Endothelial cell of umbilical vein (primary cell): ENCODE measurements around the gene EXOC3L1. TPM values are rescaled to one million over a fixed set of nuclear protein-coding genes. Genes with fewer than 3 reads are reported as not detected.

ENCODE experiments used
- BruUV-seq: library from RNA; stranded (reverse); fragments of 400-500 nt; replicated peaks from 2 replicates; lab custom pipeline; 2021; lab: Mats Ljungman, UMichigan
- CTCF ChIA-PET: fragments of 300-600, 350-600 bp; sonication (Branson Sonifier 250); formaldehyde crosslinking; loops from one replicate; lab custom pipeline; 2021; ENCODE audit warnings: antibody characterized with exemption, inconsistent platforms; lab: Charles Lee
- POLR2A ChIA-PET: fragments of 300-600, 350-600 bp; sonication (Branson Sonifier 250); formaldehyde crosslinking; loops from one replicate; lab custom pipeline; 2021; ENCODE audit warnings: antibody characterized with exemption, inconsistent platforms; lab: Charles Lee
- DNase-seq: peaks from one replicate; pipeline ENCODE4 v3.0.0-alpha.2; 2011; ENCODE audit warnings: low read depth, low spot score
- FAIRE-seq: peaks from 2 replicates; lab custom pipeline; 2011; peaks lifted over from hg19 to GRCh38; lab: Jason Lieb, UNC
- H2AFZ ChIP-seq: 2 replicates; pipeline ENCODE4 v1.6.0; 2012; ENCODE audit warnings: low read depth, low read length, control low read depth, inconsistent platforms
- H3K27ac ChIP-seq: 2 replicates; pipeline ENCODE4 v1.5.1; 2011; ENCODE audit warnings: low read depth, mild to moderate bottlenecking, control low read depth, low read length, moderate library complexity; ENCODE audit not compliant: insufficient read depth
- H3K27me3 ChIP-seq, 2 experiments: 2 replicates each; pipeline versions ENCODE4 v1.6.0 to v1.6.1; 2011; ENCODE audit warnings: low read length in 2 of 2, mixed read lengths in 1 of 2; ENCODE audit not compliant: control insufficient read depth in 2 of 2, insufficient read depth in 2 of 2
- H3K36me3 ChIP-seq, 2 experiments: 2 replicates in 1 of 2; 3 replicates in 1 of 2; pipeline ENCODE4 v1.5.1; 2011; ENCODE audit warnings: low read length in 2 of 2, mild to moderate bottlenecking in 1 of 2, moderate library complexity in 1 of 2; ENCODE audit not compliant: control insufficient read depth in 2 of 2, insufficient read depth in 2 of 2; ENCODE audit errors: extremely low read depth in 1 of 2
- H3K4me1 ChIP-seq: 3 replicates; pipeline ENCODE4 v1.5.1; 2011; ENCODE audit warnings: mild to moderate bottlenecking, low read length; ENCODE audit not compliant: control insufficient read depth, insufficient read depth; ENCODE audit errors: extremely low read depth
- H3K4me2 ChIP-seq: 2 replicates; pipeline ENCODE4 v1.6.1; 2011; ENCODE audit warnings: low read length, control low read depth, mixed read lengths; ENCODE audit not compliant: insufficient read depth
- H3K4me3 ChIP-seq, 3 experiments: fragments of 200-600 bp in 1 of 3; sonication (generic), shearing (Covaris generic) in 1 of 3; replicated peaks in 1 of 3; 2 replicates each; pipeline ENCODE4 v1.5.1; 2011 to 2016; ENCODE audit warnings: control low read depth in 3 of 3, low read length in 3 of 3, mild to moderate bottlenecking in 2 of 3, inconsistent platforms in 1 of 3, low read depth in 1 of 3, moderate library complexity in 1 of 3; ENCODE audit not compliant: insufficient read depth in 1 of 3
- H3K79me2 ChIP-seq: 2 replicates; pipeline ENCODE4 v1.6.0; 2012; ENCODE audit warnings: low read length, inconsistent platforms; ENCODE audit not compliant: control insufficient read depth, insufficient read depth
- H3K9ac ChIP-seq: replicated peaks from 2 replicates; pipeline ENCODE3; 2011; ENCODE audit warnings: low read length, control low read depth; ENCODE audit not compliant: insufficient read depth; ENCODE audit errors: extremely low read depth
- H3K9me1 ChIP-seq: replicated peaks from 3 replicates; pipeline ENCODE4 v1.6.0; 2011; ENCODE audit warnings: mild to moderate bottlenecking, low read length; ENCODE audit not compliant: control insufficient read depth, insufficient read depth; ENCODE audit errors: extremely low read depth
- H3K9me3 ChIP-seq: replicated peaks from 2 replicates; pipeline ENCODE4 v1.5.1; 2012; ENCODE audit warnings: low read length, inconsistent platforms; ENCODE audit not compliant: control insufficient read depth, insufficient read depth
- H4K20me1 ChIP-seq: replicated peaks from 2 replicates; pipeline ENCODE3; 2011; ENCODE audit warnings: mild to moderate bottlenecking, low read length; ENCODE audit not compliant: control insufficient read depth, insufficient read depth; ENCODE audit errors: extremely low read depth
- EZH2 ChIP-seq: IDR thresholded peaks from 2 replicates; pipeline ENCODE4 v1.6.1; 2012; ENCODE audit warnings: borderline replicate concordance, low read depth, mild to moderate bottlenecking, moderate library complexity, low read length, inconsistent platforms; ENCODE audit not compliant: severe bottlenecking
- GATA2 ChIP-seq: IDR thresholded peaks from 2 replicates; pipeline ENCODE4 v1.7.0; 2011; ENCODE audit warnings: low read depth, mild to moderate bottlenecking, moderate library complexity, mixed read lengths, low read length; ENCODE audit not compliant: insufficient read length, insufficient read depth
- MYC ChIP-seq: IDR thresholded peaks from one replicate; pipeline ENCODE4 v1.6.1; 2011; ENCODE audit warnings: mild to moderate bottlenecking, low read depth, low read length
- POLR2A ChIP-seq: IDR thresholded peaks from 2 replicates; pipeline ENCODE4 v1.6.1; 2012; ENCODE audit warnings: low read depth, mild to moderate bottlenecking, control low read depth, low read length
- dilution Hi-C: fragments of 300-500 bp; cut with MboI; formaldehyde crosslinking; loops from one replicate; pipeline ENCODE4 v1.15.0; 2019; ENCODE audit warnings: low sequenced_read_pairs; ENCODE audit not compliant: extremely low pct_ligation_motif_present
- intact Hi-C: fragments of 100-400 bp; cut with micrococcal nuclease; formaldehyde crosslinking; loops from one replicate; pipeline ENCODE4 v1.10.0; 2022
- polyA plus RNA-seq, 4 experiments: library from polyadenylated mRNA; depleted of rRNA in 3 of 4; stranded (reverse) in 3 of 4; unstranded in 1 of 4; fragments of >200 nt; gene quantifications; 2 replicates each; pipeline versions ENCODE4 v1.2.1 to v1.2.3, GENCODE V29; 2011 to 2012; ENCODE audit warnings: missing spikeins in 1 of 4
- total RNA-seq: library from RNA; stranded (reverse); gene quantifications from 2 replicates; pipeline ENCODE4 v1.2.3, GENCODE V29; 2021
- TF ChIP-seq, protein P1 (sequence below), 2 donors: IDR thresholded peaks; 1 replicate in 1 of 2; 2 replicates in 1 of 2; pipeline ENCODE4 v1.5.1; 2011; ENCODE audit warnings: low read length in 2 of 2, mild to moderate bottlenecking in 2 of 2, moderate library complexity in 2 of 2, control low read depth in 1 of 2, inconsistent platforms in 1 of 2, low read depth in 1 of 2; ENCODE audit not compliant: insufficient read depth in 1 of 2; ENCODE audit errors: extremely low read depth in 1 of 2
- TF ChIP-seq, protein P2 (sequence below): IDR thresholded peaks from 2 replicates; pipeline ENCODE4 v1.6.1; 2011; ENCODE audit not compliant: insufficient read depth, insufficient read length

EXOC3L1 gene
- total and polyA plus RNA-seq, 2 donors (not counting 3 experiments of a cell fraction or from before 2014, with no cell fraction given): 10.8 to 11.6 TPM

DNA sequence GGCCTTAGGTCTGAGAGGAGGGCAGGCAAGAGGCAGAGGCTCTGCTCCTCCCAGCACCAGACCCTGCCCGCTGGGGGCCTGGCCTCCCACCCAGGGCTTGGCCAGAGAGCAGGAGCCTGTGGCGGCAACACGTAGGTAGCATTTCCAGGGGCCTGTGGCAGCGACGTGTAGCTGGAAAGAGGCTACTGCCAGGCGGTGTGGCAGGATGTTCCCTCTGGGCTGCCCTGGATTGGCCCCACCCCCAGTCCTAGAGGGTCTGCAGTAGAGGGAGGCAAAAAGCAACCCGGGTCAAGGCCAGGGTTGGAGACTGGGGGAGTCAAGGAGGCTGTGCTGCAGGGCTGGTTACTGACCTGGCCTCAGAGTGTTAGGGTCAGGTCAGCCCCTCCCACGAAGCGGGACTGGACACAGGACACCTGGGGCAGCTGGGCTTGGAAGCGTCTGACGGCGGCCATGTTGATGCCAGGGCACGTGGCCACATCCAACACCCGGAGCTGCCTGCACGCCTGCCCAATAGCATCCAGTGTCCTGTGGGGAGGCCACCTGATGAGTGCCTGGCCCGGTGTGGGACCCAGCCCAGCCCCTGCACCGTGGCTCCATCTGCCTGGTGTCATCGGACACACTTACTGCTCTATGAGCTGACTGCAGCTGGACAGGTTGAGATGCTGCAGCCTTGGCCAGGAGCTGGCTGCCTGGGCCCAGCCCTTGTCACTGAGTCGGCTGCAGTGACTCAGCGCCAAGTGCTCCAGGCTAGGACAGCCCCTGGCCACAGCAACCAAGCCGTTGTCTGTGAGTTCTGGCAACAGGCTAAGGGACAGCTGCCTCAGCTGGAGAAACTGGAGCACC, 17.5 kb upstream of the EXOC3L1 start:
- peaks cover 0 to 16% of the 10 kb centered on the region in 2 experiments for H3K36me3 ChIP-seq
- H3K4me1 ChIP-seq: no peaks in the 10 kb centered on the region
- ChIA-PET CTCF (interaction anchor here (0.9 to 1.9 kb wide), 2 partner anchors 9 to 10 kb away, joined by 3 to 10 read pairs; no protein-coding TSS in a partner anchor), POLR2A (no interaction called here)
- no peaks in the 10 kb centered on the region for H3K9me1 ChIP-seq
- H2AFZ ChIP-seq: no peak overlapping the region
- BruUV-seq: no TSS peak
- DNase-seq (no peak), FAIRE-seq (no peak)
- intact Hi-C loops (no loop called here), dilution Hi-C loops (no loop called here)
- TF ChIP-seq, protein P1, sequence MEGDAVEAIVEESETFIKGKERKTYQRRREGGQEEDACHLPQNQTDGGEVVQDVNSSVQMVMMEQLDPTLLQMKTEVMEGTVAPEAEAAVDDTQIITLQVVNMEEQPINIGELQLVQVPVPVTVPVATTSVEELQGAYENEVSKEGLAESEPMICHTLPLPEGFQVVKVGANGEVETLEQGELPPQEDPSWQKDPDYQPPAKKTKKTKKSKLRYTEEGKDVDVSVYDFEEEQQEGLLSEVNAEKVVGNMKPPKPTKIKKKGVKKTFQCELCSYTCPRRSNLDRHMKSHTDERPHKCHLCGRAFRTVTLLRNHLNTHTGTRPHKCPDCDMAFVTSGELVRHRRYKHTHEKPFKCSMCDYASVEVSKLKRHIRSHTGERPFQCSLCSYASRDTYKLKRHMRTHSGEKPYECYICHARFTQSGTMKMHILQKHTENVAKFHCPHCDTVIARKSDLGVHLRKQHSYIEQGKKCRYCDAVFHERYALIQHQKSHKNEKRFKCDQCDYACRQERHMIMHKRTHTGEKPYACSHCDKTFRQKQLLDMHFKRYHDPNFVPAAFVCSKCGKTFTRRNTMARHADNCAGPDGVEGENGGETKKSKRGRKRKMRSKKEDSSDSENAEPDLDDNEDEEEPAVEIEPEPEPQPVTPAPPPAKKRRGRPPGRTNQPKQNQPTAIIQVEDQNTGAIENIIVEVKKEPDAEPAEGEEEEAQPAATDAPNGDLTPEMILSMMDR (IDR thresholded peaks at IDR 0.05; ENCODE audit: extremely low read depth in 1 of 2, insufficient read depth in 1 of 2, low read depth in 1 of 2, low read length in 2 of 2): no peak
- TF ChIP-seq, protein P2, sequence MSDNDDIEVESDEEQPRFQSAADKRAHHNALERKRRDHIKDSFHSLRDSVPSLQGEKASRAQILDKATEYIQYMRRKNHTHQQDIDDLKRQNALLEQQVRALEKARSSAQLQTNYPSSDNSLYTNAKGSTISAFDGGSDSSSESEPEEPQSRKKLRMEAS: no peak
- TF ChIP-seq POLR2A (no peak), GATA2 (no peak), EZH2 (no peak), MYC (no peak)
- no peak overlapping the region for H3K4me3 ChIP-seq
- H3K79me2 ChIP-seq: no peaks in the 10 kb centered on the region
- H4K20me1 ChIP-seq: no peaks in the 10 kb centered on the region
- H3K27ac ChIP-seq: no peak overlapping the region
- H3K9me3 ChIP-seq: no peaks in the 10 kb centered on the region
- no peaks in the 10 kb centered on the region for H3K27me3 ChIP-seq
- H3K9ac ChIP-seq: no peak overlapping the region
- H3K4me2 ChIP-seq: no peak overlapping the region
